ENCODE data around the gene SLC24A3.
A peak's percentile ranks its signal among the peaks of the same experiment; 100 is the strongest.

Gene SLC24A3

GRCh38 chr20:19212469-19212815 is at the start of gene SLC24A3:
Gene SLC24A3, plus strand, starts transcription at chr20:19212642.
- DNase-seq = no peak

GRCh38 chr20:19170148-19170547 is 42.3 kb upstream of the SLC24A3 start:
- DNase-seq = no peak

GRCh38 chr20:19172637-19173036 is 39.8 kb upstream of the SLC24A3 start:
- no peak for DNase-seq

DNA sequence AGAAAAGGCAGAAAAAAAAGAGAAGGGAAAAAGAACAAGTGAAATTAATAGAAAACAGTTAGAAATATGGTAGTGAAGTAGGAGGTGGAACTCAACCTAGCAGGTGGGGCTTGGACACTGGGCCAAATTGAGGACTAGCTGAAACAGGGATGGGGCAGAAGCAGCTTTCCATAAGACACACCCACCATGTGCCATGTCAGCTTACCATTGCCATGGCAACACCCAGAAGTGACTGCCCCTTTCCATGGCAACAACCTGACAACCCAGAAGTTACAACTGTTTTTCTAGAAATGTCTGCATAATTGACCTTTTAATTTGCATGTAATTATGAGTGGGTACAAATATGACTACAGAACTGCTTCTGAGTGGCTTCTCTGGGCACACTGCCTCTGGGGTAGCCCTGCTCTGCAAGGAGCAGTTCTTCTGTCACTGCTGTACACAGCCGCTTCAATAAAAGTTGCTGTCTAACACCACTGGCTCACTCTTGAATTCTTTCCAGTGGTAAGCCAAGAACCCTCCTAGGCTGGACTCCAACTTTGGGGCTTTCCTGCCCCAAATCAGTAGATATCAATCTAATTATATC is 35.9 kb upstream of the SLC24A3 start:
- DNase-seq = no peak

GRCh38 chr20:19181552-19181951 is 30.9 kb upstream of the SLC24A3 start:
- DNase-seq = no peak

GRCh38 chr20:19185083-19185482 is 27.4 kb upstream of the SLC24A3 start:
- DNase-seq = no peak

DNA sequence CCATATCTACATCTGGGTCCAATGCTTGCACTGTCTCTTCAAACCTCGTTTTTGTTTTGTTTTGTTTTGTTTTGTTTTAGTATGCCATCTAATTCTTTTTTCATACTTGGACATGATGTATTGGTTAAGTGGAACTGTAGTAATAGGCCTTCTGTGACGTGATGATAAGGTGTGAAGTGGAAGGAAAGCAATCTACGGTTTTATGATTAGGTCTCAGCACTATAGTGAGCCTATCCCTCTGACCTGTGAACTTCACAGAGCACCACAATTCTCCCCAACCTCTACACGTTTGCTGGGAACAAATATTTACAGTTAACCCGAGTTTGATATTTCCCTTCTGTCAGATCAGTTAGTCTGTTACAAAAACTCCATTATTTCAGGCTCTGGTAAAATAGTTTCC is 19.1 kb upstream of the SLC24A3 start:
- no peak for DNase-seq

DNA sequence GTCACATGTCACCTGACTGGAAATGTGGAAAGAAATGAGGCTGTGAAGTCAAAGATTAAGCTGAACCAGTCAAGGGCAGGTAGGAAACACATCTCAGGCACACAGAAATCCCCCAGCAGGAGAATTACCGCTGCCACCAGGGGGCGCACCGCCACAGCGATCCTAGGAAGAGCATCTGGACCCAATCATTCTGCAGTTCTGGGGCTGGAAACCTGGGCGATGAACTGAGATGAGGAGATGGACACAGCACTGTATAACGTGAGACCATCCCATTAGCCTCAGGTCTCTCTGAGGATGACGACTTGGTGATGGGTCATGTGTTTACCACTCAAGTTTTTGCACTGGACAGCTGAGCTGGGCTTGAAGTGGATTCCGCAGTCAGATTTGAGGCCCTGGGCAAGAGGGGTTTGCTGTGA is 6.5 kb upstream of the SLC24A3 start:
- DNase-seq = peak; percentile 25 to 91

DNA sequence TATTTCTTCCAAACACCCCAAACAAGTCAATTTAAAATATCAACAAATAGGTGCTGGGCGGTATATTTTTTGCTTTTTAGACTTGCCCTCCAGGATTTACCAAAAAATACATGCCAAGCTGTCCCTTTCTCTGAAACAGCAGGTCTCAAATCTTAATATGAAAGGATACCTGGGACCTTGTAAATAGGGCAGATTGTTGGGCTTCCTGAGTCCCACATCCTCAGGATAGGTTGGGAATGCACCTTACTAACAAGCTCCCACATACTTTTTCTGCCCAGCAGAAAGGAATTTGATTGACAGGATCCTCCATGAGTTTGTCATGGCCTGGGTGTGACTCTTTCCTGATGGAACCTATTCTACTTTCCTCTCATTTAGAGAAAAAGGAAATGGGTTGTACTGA is 4.9 kb upstream of the SLC24A3 start:
- no peak for DNase-seq

GRCh38 chr20:19210391-19211155 is 1.9 kb upstream of the SLC24A3 start:
- no peak for DNase-seq

- DNase-seq = no peak
Measured at GRCh38 chr20:19211252-19211651, 1.2 kb upstream of the SLC24A3 start.

GRCh38 chr20:19211661-19212468 is 577 bp upstream of the SLC24A3 start:
- peak in 1 of 2 donors; percentile 14 for DNase-seq

DNA sequence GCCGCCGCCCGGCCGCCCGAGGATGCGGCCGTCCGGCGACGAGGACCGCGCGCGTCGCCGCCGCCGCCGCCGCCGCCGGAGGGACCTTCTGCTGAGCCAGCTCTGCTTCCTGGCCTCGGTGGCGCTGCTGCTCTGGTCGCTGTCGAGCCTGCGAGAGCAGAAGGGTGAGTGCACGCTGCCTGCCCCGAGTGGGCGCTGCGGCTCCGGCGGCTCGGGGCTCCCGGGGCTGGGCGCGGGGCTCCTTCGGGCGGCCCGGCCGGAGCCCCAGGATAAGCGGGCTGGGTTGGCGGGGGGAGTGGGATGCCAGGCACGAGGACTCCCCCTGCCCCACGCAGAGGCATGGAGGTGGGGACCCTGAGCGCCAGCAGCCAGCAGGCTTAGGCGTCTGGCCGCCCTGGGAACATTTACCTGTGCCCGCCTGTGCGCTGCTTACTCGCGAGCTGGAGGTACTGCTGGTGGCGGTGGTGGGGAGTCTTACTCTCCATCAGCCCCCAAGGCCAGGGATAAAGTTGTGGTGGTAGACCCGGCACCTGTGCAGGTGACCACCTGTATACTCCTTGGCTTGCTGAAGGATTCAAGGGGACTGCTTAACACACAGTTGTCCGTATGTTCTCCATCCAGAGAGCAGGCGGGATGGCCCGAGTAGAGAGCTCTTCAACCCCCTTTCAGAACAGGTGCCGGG is 520 bp downstream of the SLC24A3 start:
- peak; percentile 63 to 65 for DNase-seq

GRCh38 chr20:19213946-19214490 is 1.6 kb downstream of the SLC24A3 start:
- peak in 1 of 2 donors; percentile 12 for DNase-seq

GRCh38 chr20:19218411-19218810 is 6.0 kb downstream of the SLC24A3 start:
- no peak for DNase-seq

GRCh38 chr20:19222520-19223040 is 10.1 kb downstream of the SLC24A3 start:
- DNase-seq = no peak

GRCh38 chr20:19223640-19224039 is 11.2 kb downstream of the SLC24A3 start:
- DNase-seq = no peak

DNA sequence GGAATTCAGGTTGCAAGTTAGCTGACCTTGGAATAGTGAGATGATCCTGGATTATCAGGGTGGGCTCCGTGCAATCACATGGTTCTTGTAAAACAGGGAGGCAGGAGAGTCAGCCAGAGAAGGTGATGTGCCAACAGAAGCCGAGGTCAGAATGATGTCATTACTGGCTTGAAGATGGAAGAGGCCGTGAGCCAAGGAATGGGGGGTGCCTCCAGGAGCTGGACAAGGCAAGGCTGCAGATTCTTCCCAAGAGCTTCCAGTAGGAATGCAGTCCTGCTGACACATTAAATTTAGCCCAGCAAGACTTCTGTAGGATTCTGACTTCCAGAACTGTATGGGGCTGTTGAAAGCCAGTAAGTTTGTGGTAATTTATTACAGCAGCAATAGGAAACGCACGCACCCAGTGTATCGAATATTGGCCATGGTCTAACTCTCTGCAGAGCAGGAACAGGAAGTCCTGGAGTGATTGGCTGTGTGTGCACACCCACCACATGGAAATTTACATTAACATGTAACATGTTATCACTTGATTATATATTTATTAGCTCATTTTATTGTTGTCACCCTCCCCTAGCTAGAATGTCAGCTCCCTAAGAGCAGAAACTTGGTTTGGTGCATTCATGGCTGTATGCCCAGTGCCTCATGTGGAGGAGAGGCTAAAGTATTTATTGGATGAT is 19.1 kb downstream of the SLC24A3 start:
- no peak for DNase-seq

- DNase-seq = no peak
Measured at GRCh38 chr20:19232997-19233794, 20.8 kb downstream of the SLC24A3 start.

GRCh38 chr20:19236371-19237055 is 24.1 kb downstream of the SLC24A3 start:
- DNase-seq = no peak

DNA sequence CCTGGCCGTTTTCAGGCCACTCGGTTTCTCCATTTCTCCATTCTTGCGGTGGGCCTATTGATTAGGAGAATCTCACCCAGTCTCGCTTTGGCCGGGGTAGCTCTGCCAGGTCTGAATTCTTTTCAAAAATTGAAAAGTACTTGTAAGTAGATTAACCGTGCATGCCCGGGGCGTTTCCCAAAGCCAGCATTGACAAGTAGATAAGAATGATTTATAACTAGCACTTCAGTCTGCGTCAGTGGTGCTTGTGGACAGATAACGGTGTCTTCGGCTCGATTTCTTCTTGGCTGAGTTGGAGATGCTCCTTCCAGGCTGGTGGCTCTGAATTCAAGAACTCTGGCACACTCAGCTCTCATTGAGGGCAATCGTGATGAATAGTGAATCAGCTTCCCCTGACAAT is 29.0 kb downstream of the SLC24A3 start:
- DNase-seq = no peak
